Loucy (cell line): ENCODE results near the gene CLSTN3.
A peak's percentile ranks its signal among the peaks of the same experiment; 100 is the strongest.

ENCODE experiments used
- H2AFZ ChIP-seq: fragments of 200-600 bp; sonication (generic); 2 replicates; pipeline ENCODE4 v1.6.0; 2016; ENCODE audit warnings: antibody characterized with exemption, mild to moderate bottlenecking, low read length, moderate library complexity
- H3F3A ChIP-seq: fragments of 200-600 bp; 2 replicates; pipeline ENCODE4 v1.6.0; 2016; ENCODE audit warnings: antibody characterized with exemption, low read depth, mild to moderate bottlenecking
- H3K27me3 ChIP-seq: fragments of 200-600 bp; sonication (generic); 2 replicates; pipeline ENCODE4 v1.6.1; 2014; ENCODE audit warnings: low read length, mild to moderate bottlenecking; ENCODE audit not compliant: insufficient read depth, poor library complexity, severe bottlenecking
- H3K36me3 ChIP-seq: fragments of 200-600 bp; sonication (generic); 2 replicates; pipeline ENCODE4 v1.6.1; 2016; ENCODE audit warnings: low read length; ENCODE audit not compliant: insufficient read depth
- H3K4me1 ChIP-seq: fragments of 200-600 bp; sonication (generic); 2 replicates; pipeline ENCODE4 v1.5.1; 2014; ENCODE audit warnings: low read length, mild to moderate bottlenecking; ENCODE audit not compliant: insufficient read depth, poor library complexity, severe bottlenecking
- H3K4me2 ChIP-seq: fragments of 200-600 bp; sonication (generic); 2 replicates; pipeline ENCODE4 v1.6.0; 2014; ENCODE audit warnings: antibody characterized with exemption, low read length, low read depth, mild to moderate bottlenecking; ENCODE audit not compliant: poor library complexity, severe bottlenecking
- H3K4me3 ChIP-seq: fragments of 200-600 bp; sonication (generic); 2 replicates; pipeline ENCODE4 v1.5.1; 2014; ENCODE audit warnings: low read length, mild to moderate bottlenecking, mixed read lengths; ENCODE audit not compliant: poor library complexity, severe bottlenecking
- H3K79me2 ChIP-seq: fragments of 200-600 bp; sonication (generic); 2 replicates; pipeline ENCODE4 v1.6.1; 2014; ENCODE audit warnings: low read length; ENCODE audit not compliant: insufficient read depth
- H3K9ac ChIP-seq: fragments of 200-600 bp; sonication (generic); 2 replicates; pipeline ENCODE4 v1.6.0; 2014; ENCODE audit warnings: mild to moderate bottlenecking, low read depth, low read length, moderate library complexity; ENCODE audit not compliant: poor library complexity, severe bottlenecking
- H3K9me2 ChIP-seq: fragments of 200-600 bp; sonication (generic); replicated peaks from 2 replicates; pipeline ENCODE4 v1.6.1; 2016; ENCODE audit warnings: low read depth, low read length, mixed read lengths
- H3K9me3 ChIP-seq: fragments of 200-600 bp; sonication (generic); 2 replicates; pipeline ENCODE4 v1.6.1; 2014; ENCODE audit warnings: mild to moderate bottlenecking, antibody characterized with exemption, low read length, low read depth; ENCODE audit not compliant: insufficient read depth
- H4K20me1 ChIP-seq: fragments of 200-600 bp; sonication (generic); 2 replicates; pipeline ENCODE4 v1.6.0; 2014; ENCODE audit warnings: antibody characterized with exemption, low read length, mild to moderate bottlenecking; ENCODE audit not compliant: insufficient read depth, poor library complexity, severe bottlenecking
- CTCF ChIP-seq: fragments of 200-600 bp; sonication (generic); conservative IDR thresholded peaks from 2 replicates; pipeline ENCODE4 v1.5.1; 2014; ENCODE audit warnings: mild to moderate bottlenecking, antibody characterized with exemption, low read length
- EZH2phosphoT487 ChIP-seq: fragments of 200-600 bp; IDR thresholded peaks from 2 replicates; pipeline ENCODE4 v1.6.1; 2018; ENCODE audit warnings: antibody characterized with exemption, mild to moderate bottlenecking, moderate library complexity, borderline replicate concordance

CLSTN3 gene

GRCh38 chr12:7091660-7092228 lies 38.4 kb upstream of the CLSTN3 start:
- H3K4me2 ChIP-seq, result peak overlapping the region; percentile 76
- H3K4me3 ChIP-seq, result peak overlapping the region; percentile 67

GRCh38 chr12:7092229-7092985 lies 37.8 kb upstream of the CLSTN3 start, which contains the start of gene C1R:
C1R (minus strand) TSS chr12:7092445; CDS start chr12:7092388, 57 bp downstream.
- no peaks in the 10 kb centered on the region for H3K9me2 ChIP-seq
- H3K9ac ChIP-seq, result peak within 1 kb of the TSS; percentile 42
- no peaks in the 10 kb centered on the region for H3K36me3 ChIP-seq
- H3K4me3 ChIP-seq, result peak within 1 kb of the TSS; percentile 67
- H3K79me2 ChIP-seq, result no peaks in the 10 kb centered on the region
- TF ChIP-seq CTCF (peak; percentile 88), EZH2phosphoT487 (no peak)
- H4K20me1 ChIP-seq, result no peaks in the 10 kb centered on the region
- H3K4me1 ChIP-seq, result peaks cover 3% of the 10 kb centered on the region
- no peaks in the 10 kb centered on the region for H3K27me3 ChIP-seq
- H3F3A ChIP-seq, result no peaks in the 10 kb centered on the region
- peak within 1 kb of the TSS; percentile 87 for H2AFZ ChIP-seq
- H3K9me3 ChIP-seq, result no peaks in the 10 kb centered on the region
- peak within 1 kb of the TSS; percentile 76 for H3K4me2 ChIP-seq

More at GRCh38 chr12:7091660-7092228, 38.4 kb upstream of the CLSTN3 start:
- Histone ChIP-seq H3K4me1 (peaks cover 3% of the 10 kb centered on the region), H3K9me3 (no peaks in the 10 kb centered on the region), H3K9me2 (no peaks in the 10 kb centered on the region), H2AFZ (peak overlapping the region; percentile 87), H4K20me1 (no peaks in the 10 kb centered on the region), H3K36me3 (no peaks in the 10 kb centered on the region), H3K27me3 (no peaks in the 10 kb centered on the region), H3K9ac (peak overlapping the region; percentile 42), H3F3A (no peaks in the 10 kb centered on the region), H3K79me2 (no peaks in the 10 kb centered on the region)
- no peak for TF ChIP-seq EZH2phosphoT487
- no peak for TF ChIP-seq CTCF

- no peak overlapping the region for H3K4me3 ChIP-seq
- H3K9ac ChIP-seq, result no peak overlapping the region
- no peaks in the 10 kb centered on the region for H3F3A ChIP-seq
- H3K4me1 ChIP-seq, result peaks cover 3% of the 10 kb centered on the region
- no peaks in the 10 kb centered on the region for H3K9me3 ChIP-seq
- peak overlapping the region; percentile 87; the same call in 1 of the 2 replicates for H2AFZ ChIP-seq
- H3K79me2 ChIP-seq, result no peaks in the 10 kb centered on the region
- TF ChIP-seq EZH2phosphoT487 (no peak), CTCF (no peak)
- no peak overlapping the region for H3K4me2 ChIP-seq
- no peaks in the 10 kb centered on the region for H3K27me3 ChIP-seq
- no peaks in the 10 kb centered on the region for H3K9me2 ChIP-seq
- H3K36me3 ChIP-seq, result no peaks in the 10 kb centered on the region
- no peaks in the 10 kb centered on the region for H4K20me1 ChIP-seq
Measured at GRCh38 chr12:7092986-7093460, 37.1 kb upstream of the CLSTN3 start.
